ENCODE results near the gene SUN1. TPM values are rescaled to one million over a fixed set of nuclear protein-coding genes. Genes with fewer than 3 reads are reported as not detected.

SUN1 gene
- polyA plus RNA-seq, 3 donors = 44.2 to 154 (median 51.5) TPM

DNA sequence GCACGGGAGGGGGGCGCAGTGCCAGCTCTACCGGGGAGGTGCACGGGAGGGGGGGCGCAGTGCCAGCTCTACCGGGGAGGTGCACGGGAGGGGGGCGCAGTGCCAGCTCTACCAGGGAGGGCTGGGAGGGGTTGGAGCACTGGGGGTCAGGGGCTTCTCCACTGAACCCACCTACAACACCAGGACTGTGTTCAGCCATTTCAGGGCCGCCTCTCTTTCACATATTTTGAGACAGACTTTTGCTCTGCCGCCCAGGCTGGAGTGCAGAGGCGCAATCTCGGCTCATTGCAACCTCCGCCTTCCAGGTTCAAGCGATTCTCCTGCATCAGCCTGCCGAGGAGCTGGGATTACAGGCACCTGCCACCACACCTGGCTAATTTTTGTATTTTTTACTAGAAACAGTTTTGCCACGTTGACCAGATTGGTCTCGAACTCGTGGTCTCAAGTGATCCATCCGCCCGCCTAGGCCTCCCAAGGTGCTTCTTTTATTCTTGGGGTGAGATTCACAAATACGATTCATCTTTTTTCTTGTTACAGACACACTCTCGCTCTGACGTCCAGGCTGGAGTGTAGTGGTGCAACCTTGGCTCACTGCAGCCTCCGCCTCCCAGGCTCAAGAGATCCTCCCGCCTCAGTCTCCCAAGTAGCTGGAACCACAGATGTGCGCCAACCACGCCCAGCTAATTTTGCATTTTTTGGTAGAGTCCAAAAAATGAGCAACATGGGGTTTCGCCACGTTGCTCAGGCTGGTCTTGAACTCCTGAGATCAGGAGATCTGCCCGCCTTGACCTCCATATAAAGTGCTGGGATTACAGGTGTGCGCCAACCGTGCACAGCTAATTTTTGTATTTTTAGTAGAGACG is 85.2 kb downstream of the SUN1 start:
- Histone ChIP-seq H3K9ac (ENCODE audit: insufficient read depth, low read length, poor library complexity, severe bottlenecking) (no peak overlapping the region), H3K4me1 (ENCODE audit: control insufficient read depth in 1 of 2, insufficient read depth in 2 of 2, low read length in 2 of 2) (peaks cover 41 to 67% of the 10 kb centered on the region in 2 donors), H3K36me3 (replicated peaks in 1 of 2; ENCODE audit: control insufficient read depth in 1 of 2, insufficient read depth in 2 of 2, low read length in 2 of 2) (peaks cover 34 to 42% of the 10 kb centered on the region in 2 donors), H3K79me2 (ENCODE audit: insufficient read depth, low read length) (peaks cover 66% of the 10 kb centered on the region), H2AFZ (ENCODE audit: insufficient read depth, low read depth, low read length, poor library complexity, severe bottlenecking) (no peak overlapping the region), H3K4me2 (replicated peaks; ENCODE audit: extremely low read depth, low read length, poor library complexity, severe bottlenecking) (no peak overlapping the region), H3K4me3 (replicated peaks in 1 of 3; ENCODE audit: low read depth in 2 of 3, low read length in 3 of 3) (no peak overlapping the region), H3K27ac (ENCODE audit: low read depth in 1 of 2, low read length in 2 of 2) (no peak overlapping the region), H3K9me3 (replicated peaks in 1 of 2; ENCODE audit: control insufficient read depth in 1 of 2, insufficient read depth in 1 of 2, low read length in 2 of 2) (no peaks in the 10 kb centered on the region), H4K20me1 (ENCODE audit: insufficient read depth, low read length) (peaks cover 36% of the 10 kb centered on the region), H3K27me3 (ENCODE audit: control insufficient read depth in 2 of 2, insufficient read depth in 2 of 2, low read length in 2 of 2) (no peaks in the 10 kb centered on the region)
- intact Hi-C loops (cut with micrococcal nuclease) = no loop called here
- peaks cover 0 to 3% (median 0%) of the 10 kb centered on the region in 3 donors for H3K27me3 Mint-ChIP-seq (ENCODE audit: low read depth in 3 of 3)
- no peak overlapping the region for H3K4me3 Mint-ChIP-seq
- no peak for DNase-seq
- peaks cover 56% of the 10 kb centered on the region for H3K4me1 Mint-ChIP-seq
- peaks cover 48 to 65% of the 10 kb centered on the region in 2 donors for H3K36me3 Mint-ChIP-seq
- H3K27ac Mint-ChIP-seq = peak overlapping the region in 1 of 7 donors; percentile 25
- peaks cover 0 to 7% (median 0%) of the 10 kb centered on the region in 7 donors for H3K9me3 Mint-ChIP-seq
- TF ChIP-seq, protein P1, sequence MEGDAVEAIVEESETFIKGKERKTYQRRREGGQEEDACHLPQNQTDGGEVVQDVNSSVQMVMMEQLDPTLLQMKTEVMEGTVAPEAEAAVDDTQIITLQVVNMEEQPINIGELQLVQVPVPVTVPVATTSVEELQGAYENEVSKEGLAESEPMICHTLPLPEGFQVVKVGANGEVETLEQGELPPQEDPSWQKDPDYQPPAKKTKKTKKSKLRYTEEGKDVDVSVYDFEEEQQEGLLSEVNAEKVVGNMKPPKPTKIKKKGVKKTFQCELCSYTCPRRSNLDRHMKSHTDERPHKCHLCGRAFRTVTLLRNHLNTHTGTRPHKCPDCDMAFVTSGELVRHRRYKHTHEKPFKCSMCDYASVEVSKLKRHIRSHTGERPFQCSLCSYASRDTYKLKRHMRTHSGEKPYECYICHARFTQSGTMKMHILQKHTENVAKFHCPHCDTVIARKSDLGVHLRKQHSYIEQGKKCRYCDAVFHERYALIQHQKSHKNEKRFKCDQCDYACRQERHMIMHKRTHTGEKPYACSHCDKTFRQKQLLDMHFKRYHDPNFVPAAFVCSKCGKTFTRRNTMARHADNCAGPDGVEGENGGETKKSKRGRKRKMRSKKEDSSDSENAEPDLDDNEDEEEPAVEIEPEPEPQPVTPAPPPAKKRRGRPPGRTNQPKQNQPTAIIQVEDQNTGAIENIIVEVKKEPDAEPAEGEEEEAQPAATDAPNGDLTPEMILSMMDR (IDR thresholded peaks at IDR 0.05) = no peak
- WGBS (ENCODE audit: insufficient coverage) = 94% methylated on average over 22 of the region's 33 CpGs

DNA sequence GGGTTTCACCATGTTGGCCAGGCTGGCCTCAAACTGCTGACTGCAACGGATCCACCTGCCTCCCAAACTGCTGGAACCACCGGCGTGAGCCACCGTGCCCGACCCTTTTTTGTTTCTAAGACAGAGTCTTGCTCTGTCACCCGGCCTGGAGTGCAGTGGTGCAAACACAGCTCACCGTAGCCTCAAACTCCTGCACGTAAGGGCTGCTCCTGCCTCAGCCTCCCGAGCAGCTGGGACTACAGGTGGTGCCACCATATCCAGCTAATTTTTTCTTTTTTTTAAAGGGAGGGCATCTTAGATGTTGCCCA is 85.8 kb downstream of the SUN1 start:
- H2AFZ ChIP-seq (ENCODE audit: insufficient read depth, low read depth, low read length, poor library complexity, severe bottlenecking) = no peak overlapping the region
- H3K27me3 ChIP-seq (ENCODE audit: control insufficient read depth in 2 of 2, insufficient read depth in 2 of 2, low read length in 2 of 2) = no peaks in the 10 kb centered on the region
- Mint-ChIP-seq H3K27me3 (ENCODE audit: low read depth in 3 of 3) (peaks cover 0 to 3% (median 0%) of the 10 kb centered on the region in 3 donors), H3K4me1 (peaks cover 55% of the 10 kb centered on the region), H3K9me3 (peaks cover 0 to 3% (median 0%) of the 10 kb centered on the region in 7 donors), H3K36me3 (peaks cover 45 to 61% of the 10 kb centered on the region in 2 donors), H3K4me3 (no peak overlapping the region), H3K27ac (no peak overlapping the region)
- no peak overlapping the region for H3K4me2 ChIP-seq (replicated peaks; ENCODE audit: extremely low read depth, low read length, poor library complexity, severe bottlenecking)
- H3K4me3 ChIP-seq (replicated peaks in 1 of 3; ENCODE audit: low read depth in 2 of 3, low read length in 3 of 3) = no peak overlapping the region
- 94% methylated on average over 9 of the region's 9 CpGs for WGBS (ENCODE audit: insufficient coverage)
- H4K20me1 ChIP-seq (ENCODE audit: insufficient read depth, low read length) = peaks cover 32% of the 10 kb centered on the region
- no peaks in the 10 kb centered on the region for H3K9me3 ChIP-seq (replicated peaks in 1 of 2; ENCODE audit: control insufficient read depth in 1 of 2, insufficient read depth in 1 of 2, low read length in 2 of 2)
- H3K27ac ChIP-seq (ENCODE audit: low read depth in 1 of 2, low read length in 2 of 2) = no peak overlapping the region
- H3K36me3 ChIP-seq (replicated peaks in 1 of 2; ENCODE audit: control insufficient read depth in 1 of 2, insufficient read depth in 2 of 2, low read length in 2 of 2) = peaks cover 34 to 42% of the 10 kb centered on the region in 2 donors
- H3K79me2 ChIP-seq (ENCODE audit: insufficient read depth, low read length) = peaks cover 62% of the 10 kb centered on the region
- H3K4me1 ChIP-seq (ENCODE audit: control insufficient read depth in 1 of 2, insufficient read depth in 2 of 2, low read length in 2 of 2) = peaks cover 41 to 67% of the 10 kb centered on the region in 2 donors
- TF ChIP-seq, protein P1 (IDR thresholded peaks at IDR 0.05) = no peak
- DNase-seq = no peak
- intact Hi-C loops (cut with micrococcal nuclease) = no loop called here
- H3K9ac ChIP-seq (ENCODE audit: insufficient read depth, low read length, poor library complexity, severe bottlenecking) = no peak overlapping the region
